GM18951 (cell line): ENCODE results near the gene GNAZ.

Experiments
- POLR2A ChIP-seq: IDR thresholded peaks from 4 replicates; pipeline ENCODE4 v1.6.1; 2011; ENCODE audit warnings: mild to moderate bottlenecking; ENCODE audit not compliant: insufficient read length, insufficient read depth; ENCODE audit errors: extremely low read depth
- in situ Hi-C: fragments of 300-500 bp; cut with MboI; formaldehyde crosslinking; loops from one replicate; pipeline ENCODE4 v1.12.0; 2022; ENCODE audit warnings: low sequenced_read_pairs, mixed read lengths, inconsistent platforms; ENCODE audit not compliant: unreplicated experiment

GNAZ gene

GRCh38 chr22:23110190-23110921, 40.0 kb downstream of the GNAZ start:
- no peak for TF ChIP-seq POLR2A
- in situ Hi-C loops, result no loop called here

GRCh38 chr22:23110922-23111527, 40.7 kb downstream of the GNAZ start:
- no peak for TF ChIP-seq POLR2A

GRCh38 chr22:23112472-23113012, 42.2 kb downstream of the GNAZ start:
- in situ Hi-C loops, result no loop called here
- TF ChIP-seq POLR2A, result no peak

More at GRCh38 chr22:23110922-23111527, 40.7 kb downstream of the GNAZ start:
- in situ Hi-C loops, result no loop called here

- in situ Hi-C loops, result no loop called here
- TF ChIP-seq POLR2A, result no peak
These were observed 42.9 kb downstream of the GNAZ start for GRCh38 chr22:23113067-23113846.

GRCh38 chr22:23113847-23114720, 43.8 kb downstream of the GNAZ start:
- in situ Hi-C loops, result no loop called here
- TF ChIP-seq POLR2A, result no peak

- in situ Hi-C loops, result no loop called here
- no peak for TF ChIP-seq POLR2A
These were observed 44.4 kb downstream of the GNAZ start for GRCh38 chr22:23114721-23115020.

GRCh38 chr22:23115369-23115768, 45.0 kb downstream of the GNAZ start:
- no peak for TF ChIP-seq POLR2A
- in situ Hi-C loops, result no loop called here

GRCh38 chr22:23115825-23116494, 45.6 kb downstream of the GNAZ start:
- in situ Hi-C loops, result no loop called here
- TF ChIP-seq POLR2A, result no peak

GRCh38 chr22:23116506-23117263, 46.4 kb downstream of the GNAZ start:
- in situ Hi-C loops, result no loop called here
- TF ChIP-seq POLR2A, result no peak

GRCh38 chr22:23117275-23117674, 47.0 kb downstream of the GNAZ start:
- in situ Hi-C loops, result no loop called here
- no peak for TF ChIP-seq POLR2A

- TF ChIP-seq POLR2A, result no peak
- in situ Hi-C loops, result no loop called here
These were observed 47.8 kb downstream of the GNAZ start for GRCh38 chr22:23117891-23118646.
